Body of pancreas (tissue), 4 donors: ENCODE measurements around the gene TRMT1L. TPM values are rescaled to one million over a fixed set of nuclear protein-coding genes. Genes with fewer than 3 reads are reported as not detected.

ENCODE experiments used
- ATAC-seq: fragments of 150-250 bp; one replicate; pipeline ENCODE4 v1.9.1; 2016
- DNase-seq, 4 donors: peaks; one replicate each; pipeline ENCODE4 v3.0.0-alpha.2; 2019
- H3K27ac ChIP-seq, 4 donors: fragments of 200-600 bp; sonication (generic); 1 replicate in 3 of 4; 2 replicates in 1 of 4; pipeline versions ENCODE4 v1.5.1 to v1.6.1; 2016 to 2019; ENCODE audit warnings: mild to moderate bottlenecking in 1 of 4, mixed read lengths in 1 of 4, moderate library complexity in 1 of 4
- H3K27me3 ChIP-seq, 2 donors: fragments of 200-600 bp; sonication (generic); one replicate each; pipeline ENCODE4 v1.6.0; 2016; ENCODE audit warnings: mild to moderate bottlenecking in 1 of 2
- H3K36me3 ChIP-seq, 2 donors: fragments of 200-600 bp; sonication (generic); replicated peaks in 1 of 2; 2 replicates each; pipeline ENCODE4 v1.5.1; 2016; ENCODE audit warnings: low read depth in 2 of 2; ENCODE audit not compliant: insufficient read depth in 1 of 2
- H3K4me1 ChIP-seq: fragments of 200-600 bp; sonication (generic); one replicate; pipeline ENCODE4 v1.6.0; 2016
- H3K4me3 ChIP-seq, 2 donors: fragments of 200-600 bp; sonication (generic); 1 replicate in 1 of 2; 2 replicates in 1 of 2; pipeline ENCODE4 v1.5.1; 2016 to 2019
- H3K9me3 ChIP-seq, 3 donors: fragments of 200-600 bp; sonication (generic); 1 replicate in 2 of 3; 2 replicates in 1 of 3; pipeline ENCODE4 v1.5.1; 2016
- POLR2A ChIP-seq, 3 donors: fragments of 450-650 bp; IDR thresholded peaks; one replicate each; pipeline ENCODE4 v1.6.1; 2016; ENCODE audit warnings: antibody characterized with exemption in 3 of 3, mild to moderate bottlenecking in 2 of 3
- WGBS, 2 donors: methylation state at CpG; one replicate each; pipeline ENCODE4 v1.1.5; 2017; 5-methylcytosine and 5-hydroxymethylcytosine counted together
- intact Hi-C: fragments of 100-400 bp; cut with DNase I; formaldehyde crosslinking; loops from one replicate; pipeline ENCODE4 v1.15.1; 2023
- total RNA-seq, 2 donors: library from RNA; depleted of rRNA; stranded (reverse); fragments of >200 nt; gene quantifications; one replicate each; pipeline ENCODE4 v1.1.0, GENCODE V29; 2016
- TF ChIP-seq, protein P1 (sequence below), 7 experiments: fragments of 450-650 bp in 4 of 7; fragments of 200-600 bp in 3 of 7; sonication (generic) in 3 of 7; IDR thresholded peaks; one replicate each; pipeline ENCODE4 v1.5.1; 2016 to 2019; ENCODE audit warnings: antibody characterized with exemption in 7 of 7

TRMT1L gene
- total RNA-seq, 2 donors from 2014 or later: 10.5 to 10.9 TPM

DNA sequence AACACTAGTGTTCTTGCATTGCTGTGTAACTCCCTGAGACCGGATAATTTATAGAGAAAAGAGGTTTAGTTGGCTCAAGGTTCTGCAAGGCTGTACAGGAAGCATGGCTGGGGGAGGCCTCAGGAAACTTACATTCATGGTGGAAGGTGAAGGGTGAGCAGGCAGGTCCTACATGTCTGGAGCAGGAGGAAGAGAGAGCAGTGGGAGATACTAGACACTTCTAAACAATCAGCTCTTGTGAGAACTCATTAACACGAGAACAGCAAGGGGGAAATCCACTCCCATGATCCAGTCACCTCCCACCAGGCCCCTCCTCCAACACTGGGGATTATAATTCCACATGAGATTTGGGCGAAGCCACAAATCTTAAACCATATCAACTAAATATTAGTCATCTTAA is 81.3 kb downstream of the TRMT1L start:
- Histone ChIP-seq H3K9me3 (no peaks in the 10 kb centered on the region), H3K4me1 (no peaks in the 10 kb centered on the region), H3K4me3 (no peak overlapping the region), H3K36me3 (no peaks in the 10 kb centered on the region), H3K27me3 (no peaks in the 10 kb centered on the region), H3K27ac (no peak overlapping the region)
- no peak for TF ChIP-seq POLR2A (IDR thresholded peaks at IDR 0.05)
- TF ChIP-seq, protein P1, sequence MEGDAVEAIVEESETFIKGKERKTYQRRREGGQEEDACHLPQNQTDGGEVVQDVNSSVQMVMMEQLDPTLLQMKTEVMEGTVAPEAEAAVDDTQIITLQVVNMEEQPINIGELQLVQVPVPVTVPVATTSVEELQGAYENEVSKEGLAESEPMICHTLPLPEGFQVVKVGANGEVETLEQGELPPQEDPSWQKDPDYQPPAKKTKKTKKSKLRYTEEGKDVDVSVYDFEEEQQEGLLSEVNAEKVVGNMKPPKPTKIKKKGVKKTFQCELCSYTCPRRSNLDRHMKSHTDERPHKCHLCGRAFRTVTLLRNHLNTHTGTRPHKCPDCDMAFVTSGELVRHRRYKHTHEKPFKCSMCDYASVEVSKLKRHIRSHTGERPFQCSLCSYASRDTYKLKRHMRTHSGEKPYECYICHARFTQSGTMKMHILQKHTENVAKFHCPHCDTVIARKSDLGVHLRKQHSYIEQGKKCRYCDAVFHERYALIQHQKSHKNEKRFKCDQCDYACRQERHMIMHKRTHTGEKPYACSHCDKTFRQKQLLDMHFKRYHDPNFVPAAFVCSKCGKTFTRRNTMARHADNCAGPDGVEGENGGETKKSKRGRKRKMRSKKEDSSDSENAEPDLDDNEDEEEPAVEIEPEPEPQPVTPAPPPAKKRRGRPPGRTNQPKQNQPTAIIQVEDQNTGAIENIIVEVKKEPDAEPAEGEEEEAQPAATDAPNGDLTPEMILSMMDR (IDR thresholded peaks at IDR 0.05): no peak
- ATAC-seq: no peak
- DNase-seq: no peak
- 83 to 90% methylated on average over 3 of the region's 3 CpGs for WGBS, 2 donors
- intact Hi-C loops: no loop called here

DNA sequence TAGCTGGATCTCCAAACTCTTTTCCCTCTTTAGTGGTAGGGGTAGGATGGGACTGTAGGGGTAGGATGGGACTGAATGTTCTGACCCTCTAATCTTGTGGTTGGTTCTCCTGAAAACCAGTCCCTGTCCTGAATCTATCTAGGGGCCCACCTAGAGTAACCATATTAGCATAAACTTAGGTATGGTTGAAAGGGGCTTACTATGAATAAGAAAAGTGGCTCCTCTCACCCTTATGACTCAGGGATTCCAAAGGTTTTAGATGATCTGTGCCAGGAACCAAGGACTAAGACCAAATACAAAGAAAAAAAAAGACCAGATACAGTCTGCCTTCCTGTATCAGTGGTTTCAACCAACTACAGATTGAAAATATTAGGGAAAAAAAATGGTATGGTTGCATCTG is 82.4 kb downstream of the TRMT1L start:
- DNase-seq: no peak
- intact Hi-C loops: no loop called here
- Histone ChIP-seq H3K36me3 (no peaks in the 10 kb centered on the region), H3K27ac (no peak overlapping the region), H3K4me3 (no peak overlapping the region), H3K9me3 (no peaks in the 10 kb centered on the region), H3K4me1 (no peaks in the 10 kb centered on the region), H3K27me3 (no peaks in the 10 kb centered on the region)
- ATAC-seq: no peak
- TF ChIP-seq, protein P1 (IDR thresholded peaks at IDR 0.05): no peak
- TF ChIP-seq POLR2A (IDR thresholded peaks at IDR 0.05): no peak

DNA sequence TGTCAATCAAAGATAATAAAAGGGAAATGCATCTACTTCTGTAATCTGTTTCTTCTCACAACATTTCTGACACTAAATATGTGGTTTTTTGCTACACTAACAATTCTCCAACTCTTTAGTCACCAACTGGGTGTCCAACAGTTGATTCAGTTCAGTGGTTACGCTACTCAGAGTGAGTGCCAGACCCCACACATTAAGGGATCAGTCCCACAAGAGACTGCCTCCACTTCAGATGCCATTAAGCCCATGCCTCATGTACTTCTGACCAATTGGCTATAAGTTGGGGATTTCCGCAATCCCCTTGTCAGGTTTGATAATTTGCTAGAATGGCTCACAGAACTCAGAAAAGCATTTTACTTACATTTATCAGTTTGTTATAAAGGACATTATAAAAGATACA is 83.0 kb downstream of the TRMT1L start:
- intact Hi-C loops: no loop called here
- no peak overlapping the region for H3K27ac ChIP-seq
- no peak for ATAC-seq
- WGBS, 2 donors: 92 to 96% methylated on average over 2 of the region's 2 CpGs
- no peak overlapping the region for H3K4me3 ChIP-seq
- TF ChIP-seq POLR2A (IDR thresholded peaks at IDR 0.05): no peak
- TF ChIP-seq, protein P1 (IDR thresholded peaks at IDR 0.05): no peak
- no peaks in the 10 kb centered on the region for H3K36me3 ChIP-seq
- H3K9me3 ChIP-seq: no peaks in the 10 kb centered on the region
- no peak for DNase-seq
- no peaks in the 10 kb centered on the region for H3K4me1 ChIP-seq
- no peaks in the 10 kb centered on the region for H3K27me3 ChIP-seq

DNA sequence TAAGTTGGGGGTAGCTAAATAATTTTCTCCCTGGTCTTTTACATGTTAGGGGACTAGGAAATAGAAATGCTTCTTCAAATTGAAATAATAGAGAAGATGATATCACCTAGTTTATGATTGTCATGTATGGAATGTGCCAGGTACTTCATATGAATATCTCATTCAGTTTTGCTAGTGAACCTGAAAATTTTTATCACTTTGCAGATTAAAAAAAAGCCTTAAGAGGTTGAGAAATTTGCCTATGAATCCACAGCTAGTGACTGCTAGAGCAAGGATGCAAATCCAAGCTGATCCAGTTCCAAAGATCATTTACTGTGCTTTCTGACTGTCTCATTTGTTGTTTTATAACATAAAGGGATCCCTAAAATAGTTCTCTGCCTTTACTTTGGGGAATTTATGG is 86.7 kb downstream of the TRMT1L start:
- DNase-seq: no peak
- no peak overlapping the region for H3K4me3 ChIP-seq
- no peaks in the 10 kb centered on the region for H3K27me3 ChIP-seq
- no peak overlapping the region for H3K27ac ChIP-seq
- H3K9me3 ChIP-seq: no peaks in the 10 kb centered on the region
- no peak for ATAC-seq
- intact Hi-C loops: no loop called here
- H3K4me1 ChIP-seq: no peaks in the 10 kb centered on the region
- no peaks in the 10 kb centered on the region for H3K36me3 ChIP-seq
- TF ChIP-seq, protein P1 (IDR thresholded peaks at IDR 0.05): no peak
- TF ChIP-seq POLR2A (IDR thresholded peaks at IDR 0.05): no peak

DNA sequence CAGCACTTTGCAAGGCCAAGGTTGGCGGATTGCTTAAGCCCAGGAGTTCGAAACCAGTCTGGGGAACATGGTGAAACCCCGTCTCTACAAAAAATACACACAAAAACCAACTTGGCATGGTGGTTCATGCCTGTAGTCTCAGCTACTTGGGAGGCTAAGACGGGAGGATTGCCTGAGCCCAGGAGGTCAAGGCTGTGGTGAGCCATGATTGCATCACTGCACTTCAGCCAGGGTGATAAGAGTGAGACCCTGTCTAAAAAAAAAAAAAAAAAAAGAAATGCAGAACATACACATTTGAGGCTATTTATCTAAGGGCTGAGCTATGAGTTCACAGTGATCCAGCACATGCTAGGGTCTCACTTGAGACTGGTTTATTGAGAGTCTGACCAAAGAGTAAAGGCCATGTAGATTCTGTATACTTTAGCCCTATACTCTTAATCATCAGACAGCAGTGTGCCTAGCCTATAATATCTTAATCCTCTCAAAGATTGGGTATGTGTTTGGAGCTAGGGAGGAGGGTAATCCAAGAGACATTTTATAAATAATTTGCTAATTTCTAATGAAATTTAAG is 87.5 kb downstream of the TRMT1L start:
- Histone ChIP-seq H3K27me3 (no peaks in the 10 kb centered on the region), H3K36me3 (no peaks in the 10 kb centered on the region), H3K27ac (no peak overlapping the region), H3K4me1 (no peaks in the 10 kb centered on the region), H3K9me3 (no peaks in the 10 kb centered on the region), H3K4me3 (no peak overlapping the region)
- TF ChIP-seq POLR2A (IDR thresholded peaks at IDR 0.05): no peak
- TF ChIP-seq, protein P1 (IDR thresholded peaks at IDR 0.05): no peak
- DNase-seq: no peak
- 80 to 90% methylated on average over 4 of the region's 4 CpGs for WGBS, 2 donors
- no peak for ATAC-seq
- intact Hi-C loops: no loop called here
